Ovary (tissue), 9 donors: ENCODE results near the gene CHURC1. TPM values are rescaled to one million over a fixed set of nuclear protein-coding genes. Genes with fewer than 3 reads are reported as not detected.

Source experiments
- DNase-seq, 5 donors: peaks; one replicate each; pipeline ENCODE4 v3.0.0-alpha.2; 2019 to 2020
- H3K27ac ChIP-seq, 2 donors: fragments of 200-600 bp; one replicate each; pipeline versions ENCODE4 v1.5.1 to v1.8.0; 2019 to 2022
- H3K27me3 ChIP-seq: fragments of 200-600 bp; one replicate; pipeline ENCODE4 v1.8.0; 2022
- H3K36me3 ChIP-seq: fragments of 200-600 bp; sonication (generic); one replicate; pipeline ENCODE4 v1.5.1; 2019
- H3K4me1 ChIP-seq: one replicate; pipeline ENCODE4 v1.8.1; 2013; ENCODE audit warnings: mild to moderate bottlenecking, moderate library complexity; ENCODE audit not compliant: insufficient read depth
- H3K4me3 ChIP-seq: fragments of 200-600 bp; sonication (generic); one replicate; pipeline ENCODE4 v1.5.1; 2017
- H3K9me3 ChIP-seq, 2 donors: fragments of 200-600 bp in 1 of 2; sonication (generic) in 1 of 2; one replicate each; pipeline versions ENCODE4 v1.5.1 to v1.8.1; 2013 to 2019; ENCODE audit warnings: mild to moderate bottlenecking in 1 of 2, moderate library complexity in 1 of 2
- CTCF ChIP-seq, 3 donors: fragments of 450-650 bp in 2 of 3; fragments of 200-600 bp in 1 of 3; IDR thresholded peaks; one replicate each; pipeline versions ENCODE4 v1.5.1 to v1.8.0; 2016 to 2022; ENCODE audit warnings: antibody characterized with exemption in 3 of 3, mild to moderate bottlenecking in 1 of 3
- EP300 ChIP-seq: sonication (generic); formaldehyde crosslinking; IDR thresholded peaks from one replicate; pipeline ENCODE4 v1.6.1; 2017; ENCODE audit warnings: antibody characterized with exemption
- POLR2A ChIP-seq: fragments of 450-650 bp; IDR thresholded peaks from one replicate; pipeline ENCODE4 v1.6.1; 2017; ENCODE audit warnings: antibody characterized with exemption, mild to moderate bottlenecking, moderate library complexity
- WGBS, 3 donors: extraction: QIAGEN DNeasy Blood & Tissue Kit in 1 of 3; methylation state at CpG; one replicate each; pipeline versions ENCODE4 v1.1.5 to v1.1.7; 2013 to 2017; 5-methylcytosine and 5-hydroxymethylcytosine counted together
- intact Hi-C, 4 donors: fragments of 100-400 bp; cut with DNase I; formaldehyde crosslinking; loops; one replicate each; pipeline versions ENCODE4 v1.11.0 to v1.15.1; 2022 to 2023
- polyA plus RNA-seq, 2 donors: library from polyadenylated mRNA; stranded (reverse); fragments of 200-250 nt in 1 of 2; fragments of 350-450 nt in 1 of 2; fragmentation: Illumina TruSeq in 1 of 2; extraction: RNeasy Lipid Tissue Mini Kit (QIAGEN cat#74804) in 1 of 2; gene quantifications; one replicate each; pipeline ENCODE4 v1.2.3, GENCODE V29; 2013 to 2014
- total RNA-seq, 7 donors: library from RNA; depleted of rRNA in 2 of 7; stranded (reverse); fragments of >200 nt in 2 of 7; fragmentation: NEBNext Ultra II Directional in 3 of 7; extraction: Animal tissue kit (Norgen Biotek cat#: 25700) in 3 of 7; gene quantifications; one replicate each; pipeline versions ENCODE4 v1.1.0 to v1.2.4, GENCODE V29; 2016 to 2023
- donor health status: DM: no; HTN: no; CAD: no; lungs with moderate emphysema.
- donor health status: DM: no; HTN: no; CAD: no.
- donor health status: Bipolar disorder and iron deficiency.
- donor health status: DM: yes; HTN: yes; CAD: no.
- donor health status: DM: no; HTN: no; CAD: no.
- donor health status: DM: yes; HTN: yes; CAD: no.

CHURC1 gene
- total and polyA plus RNA-seq, 9 donors = 50.1 to 126 (median 66.8) TPM

DNA sequence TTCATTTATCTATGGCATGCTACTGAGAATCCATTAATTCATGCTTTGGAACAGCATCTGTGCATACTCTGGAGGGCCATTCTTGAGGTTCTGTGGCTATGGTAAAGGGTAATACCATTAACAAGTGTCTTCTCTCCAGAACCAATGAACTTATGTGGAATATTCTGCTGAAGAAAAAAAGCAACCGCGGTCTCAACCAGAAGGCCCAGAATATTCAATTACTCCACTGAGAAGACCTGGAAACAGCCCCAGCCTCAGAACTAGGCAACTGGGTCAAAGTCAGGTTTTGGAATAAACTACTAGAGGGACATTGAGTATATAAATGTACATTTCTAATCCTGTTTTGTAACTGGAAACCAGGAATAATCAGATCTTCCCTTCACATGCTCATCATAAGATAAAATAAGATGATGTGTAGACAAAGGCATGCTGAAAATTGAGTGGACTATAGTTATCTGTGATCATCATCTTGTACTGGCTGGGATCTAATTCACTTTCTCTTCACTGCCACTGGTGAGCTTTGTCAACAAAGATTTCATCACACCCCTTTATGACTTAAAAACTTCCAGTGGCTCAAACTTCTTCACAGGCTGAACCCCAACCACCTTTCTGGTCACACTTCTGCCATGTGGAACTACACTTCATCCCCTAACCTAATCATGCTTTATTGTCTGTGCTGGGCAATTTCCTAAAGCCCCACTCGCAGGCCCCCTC lies 40.6 kb upstream of the CHURC1 start:
- TF ChIP-seq CTCF (IDR thresholded peaks at IDR 0.05) (no peak), POLR2A (no peak), EP300 (no peak)
- DNase-seq = no peak

DNA sequence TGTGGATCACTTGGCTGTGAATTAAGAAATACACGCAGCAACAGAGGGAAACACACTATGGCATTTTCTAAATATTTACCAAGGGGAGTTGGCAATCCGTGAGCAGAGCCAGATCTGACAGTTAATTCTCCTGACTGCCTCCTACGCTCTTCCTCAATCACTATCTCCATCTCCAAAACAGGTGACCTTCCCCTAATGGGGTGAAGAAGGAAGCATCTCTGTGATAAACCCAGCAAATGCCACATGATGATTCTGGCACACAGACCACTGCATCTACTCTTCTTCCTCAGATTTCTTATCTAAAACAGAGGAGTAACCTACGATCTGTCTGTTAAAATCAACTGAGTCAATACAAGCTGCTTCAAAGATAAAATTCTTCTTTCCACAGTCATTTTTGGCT lies 38.9 kb upstream of the CHURC1 start:
- no peaks in the 10 kb centered on the region for H3K36me3 ChIP-seq
- no peak overlapping the region for H3K4me3 ChIP-seq
- peaks cover 2% of the 10 kb centered on the region for H3K4me1 ChIP-seq
- DNase-seq = no peak
- TF ChIP-seq CTCF (IDR thresholded peaks at IDR 0.05) = no peak
- no peak for TF ChIP-seq EP300
- no peak for TF ChIP-seq POLR2A
- H3K9me3 ChIP-seq = no peaks in the 10 kb centered on the region
- 45 to 54% (median 47%) methylated on average over 4 of the region's 4 CpGs for WGBS, 3 donors
- no peaks in the 10 kb centered on the region for H3K27me3 ChIP-seq
- no peak overlapping the region for H3K27ac ChIP-seq
- intact Hi-C loops = no loop called here

More for the DNA sequence above, 40.6 kb upstream of the CHURC1 start:
- H3K9me3 ChIP-seq = no peaks in the 10 kb centered on the region
- 57 to 92% (median 61%) methylated on average over 3 of the region's 3 CpGs for WGBS, 3 donors
- H3K4me1 ChIP-seq = no peaks in the 10 kb centered on the region
- intact Hi-C loops = no loop called here
- H3K27me3 ChIP-seq = no peaks in the 10 kb centered on the region
- H3K36me3 ChIP-seq = no peaks in the 10 kb centered on the region
- no peak overlapping the region for H3K27ac ChIP-seq
- no peak overlapping the region for H3K4me3 ChIP-seq

- no peaks in the 10 kb centered on the region for H3K9me3 ChIP-seq
- no peak overlapping the region for H3K4me3 ChIP-seq
- no peak for DNase-seq
- intact Hi-C loops = no loop called here
- TF ChIP-seq CTCF (IDR thresholded peaks at IDR 0.05) (no peak), POLR2A (no peak), EP300 (no peak)
- H3K4me1 ChIP-seq = peaks cover 2% of the 10 kb centered on the region
- H3K36me3 ChIP-seq = no peaks in the 10 kb centered on the region
- H3K27ac ChIP-seq = no peak overlapping the region
- no peaks in the 10 kb centered on the region for H3K27me3 ChIP-seq
- WGBS, 3 donors = 87 to 91% (median 89%) methylated on average over 4 of the region's 4 CpGs
Observed at GRCh38 chr14:64877846-64878245, 36.4 kb upstream of the CHURC1 start.

GRCh38 chr14:64878837-64879634 lies 35.2 kb upstream of the CHURC1 start:
- Histone ChIP-seq H3K9me3 (no peaks in the 10 kb centered on the region), H3K36me3 (no peaks in the 10 kb centered on the region), H3K27ac (no peak overlapping the region), H3K4me1 (peaks cover 2% of the 10 kb centered on the region), H3K4me3 (peak overlapping the region; percentile 37), H3K27me3 (no peaks in the 10 kb centered on the region)
- DNase-seq = peak in 1 of 5 donors; percentile 17
- 4 to 7% (median 5%) methylated on average over 35 to 43 of the region's 43 CpGs for WGBS, 3 donors
- intact Hi-C loops = no loop called here
- TF ChIP-seq CTCF (IDR thresholded peaks at IDR 0.05) = no peak
- TF ChIP-seq EP300 = no peak
- no peak for TF ChIP-seq POLR2A
